Measurements from ENCODE around the gene MIXL1. TPM values are rescaled to one million over a fixed set of nuclear protein-coding genes. Genes with fewer than 3 reads are reported as not detected.

Gene MIXL1
- total RNA-seq, 1 experiment from 2014 or later: not detected

GRCh38 chr1:226203240-226203639 is 20.2 kb upstream of the MIXL1 start:
- ChIA-PET POLR2A (ENCODE audit: unreplicated experiment) (interaction anchor here (0.5 to 0.6 kb wide), 5 partner anchors 9 to 318 kb away, joined by 3 to 8 read pairs (median 5); partner anchors contain the start of gene H3-3A), CTCF (interaction anchor here (0.6 to 1.3 kb wide), 7 partner anchors 18 to 215 kb away, joined by 3 to 11 read pairs (median 5); no protein-coding TSS in a partner anchor)
- Histone ChIP-seq H3K27me3 (ENCODE audit: insufficient read depth, low read depth) (no peaks in the 10 kb centered on the region), H3K4me3 (no peak overlapping the region), H3K4me1 (replicated peaks; ENCODE audit: insufficient read depth) (peaks cover 20% of the 10 kb centered on the region), H3K27ac (no peak overlapping the region), H2AFZ (no peak overlapping the region), H3F3A (ENCODE audit: insufficient read depth, low read depth) (peaks cover 17% of the 10 kb centered on the region; the same call in 1 of the 2 replicates), H4K20me1 (ENCODE audit: insufficient read depth) (no peaks in the 10 kb centered on the region), H3K9me2 (ENCODE audit: insufficient read depth) (no peaks in the 10 kb centered on the region), H3K79me2 (ENCODE audit: low read depth) (no peaks in the 10 kb centered on the region), H3K9me3 (ENCODE audit: insufficient read depth, low read depth) (no peaks in the 10 kb centered on the region), H3K4me2 (peak overlapping the region; percentile 26), H3K36me3 (ENCODE audit: low read depth) (no peaks in the 10 kb centered on the region)
- no TSS peak for BruUV-seq (replicated peaks)
- TF ChIP-seq CTCF (conservative IDR thresholded peaks at IDR 0.05) (no peak), EZH2 (IDR thresholded peaks at IDR 0.05; ENCODE audit: low read depth) (no peak)
- no peak for DNase-seq
- intact Hi-C loops (cut with micrococcal nuclease; ENCODE audit: unreplicated experiment): loop anchor here (5.0 kb wide), 1 partner anchor 129 kb away; no protein-coding TSS in a partner anchor

GRCh38 chr1:226203655-226204054 is 19.8 kb upstream of the MIXL1 start:
- CTCF ChIA-PET: no interaction called here
- no peaks in the 10 kb centered on the region for H3K9me3 ChIP-seq (ENCODE audit: insufficient read depth, low read depth)
- BruUV-seq (replicated peaks): no TSS peak

GRCh38 chr1:226204198-226204597 is 19.3 kb upstream of the MIXL1 start:
- peaks cover 20% of the 10 kb centered on the region for H3K4me1 ChIP-seq (replicated peaks; ENCODE audit: insufficient read depth)
- ChIA-PET CTCF (no interaction called here), POLR2A (ENCODE audit: unreplicated experiment) (interaction anchor here (0.7 kb wide), 1 partner anchor 198 kb away, joined by 5 read pairs; no protein-coding TSS in a partner anchor)
- no peak overlapping the region for H3K4me2 ChIP-seq
- H3K79me2 ChIP-seq (ENCODE audit: low read depth): no peaks in the 10 kb centered on the region
- no peaks in the 10 kb centered on the region for H3K27me3 ChIP-seq (ENCODE audit: insufficient read depth, low read depth)
- peaks cover 17% of the 10 kb centered on the region; the same call in 1 of the 2 replicates for H3F3A ChIP-seq (ENCODE audit: insufficient read depth, low read depth)
- H3K36me3 ChIP-seq (ENCODE audit: low read depth): no peaks in the 10 kb centered on the region
- no peak for DNase-seq
- no peaks in the 10 kb centered on the region for H4K20me1 ChIP-seq (ENCODE audit: insufficient read depth)
- no peak overlapping the region for H3K27ac ChIP-seq
- intact Hi-C loops (cut with micrococcal nuclease; ENCODE audit: unreplicated experiment): loop anchor here (5.0 kb wide), 1 partner anchor 128 kb away; no protein-coding TSS in a partner anchor
- BruUV-seq (replicated peaks): no TSS peak
- H3K9me3 ChIP-seq (ENCODE audit: insufficient read depth, low read depth): no peaks in the 10 kb centered on the region
- H2AFZ ChIP-seq: no peak overlapping the region
- TF ChIP-seq EZH2 (IDR thresholded peaks at IDR 0.05; ENCODE audit: low read depth): no peak
- TF ChIP-seq CTCF (conservative IDR thresholded peaks at IDR 0.05): no peak
- no peak overlapping the region for H3K4me3 ChIP-seq
- H3K9me2 ChIP-seq (ENCODE audit: insufficient read depth): no peaks in the 10 kb centered on the region

More at GRCh38 chr1:226203655-226204054, 19.8 kb upstream of the MIXL1 start:
- no peak for DNase-seq
- no peak overlapping the region for H3K4me3 ChIP-seq
- POLR2A ChIA-PET (ENCODE audit: unreplicated experiment): no interaction called here
- intact Hi-C loops (cut with micrococcal nuclease; ENCODE audit: unreplicated experiment): loop anchor here (5.0 kb wide), 1 partner anchor 129 kb away; no protein-coding TSS in a partner anchor
- H3K4me2 ChIP-seq: no peak overlapping the region
- H4K20me1 ChIP-seq (ENCODE audit: insufficient read depth): no peaks in the 10 kb centered on the region
- H3K79me2 ChIP-seq (ENCODE audit: low read depth): no peaks in the 10 kb centered on the region
- H3K4me1 ChIP-seq (replicated peaks; ENCODE audit: insufficient read depth): peaks cover 20% of the 10 kb centered on the region
- H3K9me2 ChIP-seq (ENCODE audit: insufficient read depth): no peaks in the 10 kb centered on the region
- no peaks in the 10 kb centered on the region for H3K36me3 ChIP-seq (ENCODE audit: low read depth)
- H2AFZ ChIP-seq: no peak overlapping the region
- no peak overlapping the region for H3K27ac ChIP-seq
- H3F3A ChIP-seq (ENCODE audit: insufficient read depth, low read depth): peaks cover 17% of the 10 kb centered on the region; the same call in 1 of the 2 replicates
- TF ChIP-seq CTCF (conservative IDR thresholded peaks at IDR 0.05) (no peak), EZH2 (IDR thresholded peaks at IDR 0.05; ENCODE audit: low read depth) (no peak)
- no peaks in the 10 kb centered on the region for H3K27me3 ChIP-seq (ENCODE audit: insufficient read depth, low read depth)

Measured in PC-9 (cell line).